ENCODE results near the gene GNGT1. TPM values are rescaled to one million over a fixed set of nuclear protein-coding genes. Genes with fewer than 3 reads are reported as not detected.
A peak's percentile ranks its signal among the peaks of the same experiment; 100 is the strongest.

The GNGT1 gene
- not detected in 2 replicates for total RNA-seq (2014; rRNA removed; shearing (Covaris generic); ENCODE audit: low replicate concordance)

- no peak for DNase-seq (ENCODE audit: low read depth)
- in situ Hi-C loops (cut with HindIII; ENCODE audit: low pct_unique_long_range_greater_than_20kb, low sequenced_read_pairs) = no loop called here
These were observed at the start of gene GNGT1 for GRCh38 chr7:93906267-93906666. Gene GNGT1, plus strand, starts transcription at chr7:93906567. Its CDS starts 180 bp downstream, at chr7:93906747.

GRCh38 chr7:93858857-93859256, 47.5 kb upstream of the GNGT1 start:
- in situ Hi-C loops (cut with HindIII; ENCODE audit: low pct_unique_long_range_greater_than_20kb, low sequenced_read_pairs) = no loop called here

GRCh38 chr7:93860261-93860660, 46.1 kb upstream of the GNGT1 start:
- no peak for DNase-seq (ENCODE audit: low read depth)
- in situ Hi-C loops (cut with HindIII; ENCODE audit: low pct_unique_long_range_greater_than_20kb, low sequenced_read_pairs) = no loop called here

More at GRCh38 chr7:93858857-93859256, 47.5 kb upstream of the GNGT1 start:
- no peak for DNase-seq (ENCODE audit: low read depth)

- in situ Hi-C loops (cut with HindIII; ENCODE audit: low pct_unique_long_range_greater_than_20kb, low sequenced_read_pairs) = no loop called here
- DNase-seq (ENCODE audit: low read depth) = no peak
These were observed 44.9 kb upstream of the GNGT1 start for GRCh38 chr7:93861325-93861949.

- no peak for DNase-seq (ENCODE audit: low read depth)
- in situ Hi-C loops (cut with HindIII; ENCODE audit: low pct_unique_long_range_greater_than_20kb, low sequenced_read_pairs) = no loop called here
These were observed 43.7 kb upstream of the GNGT1 start for GRCh38 chr7:93862651-93863050.

- DNase-seq (ENCODE audit: low read depth) = no peak
- in situ Hi-C loops (cut with HindIII; ENCODE audit: low pct_unique_long_range_greater_than_20kb, low sequenced_read_pairs) = no loop called here
These were observed 39.5 kb upstream of the GNGT1 start for GRCh38 chr7:93866886-93867285.

- no peak for DNase-seq (ENCODE audit: low read depth)
- in situ Hi-C loops (cut with HindIII; ENCODE audit: low pct_unique_long_range_greater_than_20kb, low sequenced_read_pairs) = no loop called here
These were observed 32.3 kb upstream of the GNGT1 start for GRCh38 chr7:93873998-93874574.

GRCh38 chr7:93877742-93878141, 28.6 kb upstream of the GNGT1 start:
- in situ Hi-C loops (cut with HindIII; ENCODE audit: low pct_unique_long_range_greater_than_20kb, low sequenced_read_pairs) = no loop called here
- DNase-seq (ENCODE audit: low read depth) = no peak

- in situ Hi-C loops (cut with HindIII; ENCODE audit: low pct_unique_long_range_greater_than_20kb, low sequenced_read_pairs) = no loop called here
These were observed 27.0 kb upstream of the GNGT1 start for GRCh38 chr7:93879356-93879755.

GRCh38 chr7:93882468-93882867, 23.9 kb upstream of the GNGT1 start:
- no peak for DNase-seq (ENCODE audit: low read depth)
- in situ Hi-C loops (cut with HindIII; ENCODE audit: low pct_unique_long_range_greater_than_20kb, low sequenced_read_pairs) = no loop called here

More at GRCh38 chr7:93879356-93879755, 27.0 kb upstream of the GNGT1 start:
- DNase-seq (ENCODE audit: low read depth) = no peak

GRCh38 chr7:93883078-93883916, 23.1 kb upstream of the GNGT1 start:
- DNase-seq (ENCODE audit: low read depth) = no peak
- in situ Hi-C loops (cut with HindIII; ENCODE audit: low pct_unique_long_range_greater_than_20kb, low sequenced_read_pairs) = no loop called here

- in situ Hi-C loops (cut with HindIII; ENCODE audit: low pct_unique_long_range_greater_than_20kb, low sequenced_read_pairs) = no loop called here
- no peak for DNase-seq (ENCODE audit: low read depth)
These were observed 22.4 kb upstream of the GNGT1 start for GRCh38 chr7:93883917-93884345.

- DNase-seq (ENCODE audit: low read depth) = no peak
These were observed 21.8 kb upstream of the GNGT1 start for GRCh38 chr7:93884541-93884940.

GRCh38 chr7:93889261-93889660, 17.1 kb upstream of the GNGT1 start:
- DNase-seq (ENCODE audit: low read depth) = peak; percentile 28
- in situ Hi-C loops (cut with HindIII; ENCODE audit: low pct_unique_long_range_greater_than_20kb, low sequenced_read_pairs) = no loop called here

More at GRCh38 chr7:93884541-93884940, 21.8 kb upstream of the GNGT1 start:
- in situ Hi-C loops (cut with HindIII; ENCODE audit: low pct_unique_long_range_greater_than_20kb, low sequenced_read_pairs) = no loop called here

GRCh38 chr7:93890041-93890463, 16.3 kb upstream of the GNGT1 start:
- peak; percentile 69 for DNase-seq (ENCODE audit: low read depth)
- in situ Hi-C loops (cut with HindIII; ENCODE audit: low pct_unique_long_range_greater_than_20kb, low sequenced_read_pairs) = no loop called here

- peak; percentile 97 for DNase-seq (ENCODE audit: low read depth)
- in situ Hi-C loops (cut with HindIII; ENCODE audit: low pct_unique_long_range_greater_than_20kb, low sequenced_read_pairs) = no loop called here
These were observed 15.8 kb upstream of the GNGT1 start, which contains the start of gene TFPI2 for GRCh38 chr7:93890464-93891068. Gene TFPI2, minus strand, starts transcription at chr7:93890753. Its CDS starts 75 bp downstream, at chr7:93890678.

- in situ Hi-C loops (cut with HindIII; ENCODE audit: low pct_unique_long_range_greater_than_20kb, low sequenced_read_pairs) = no loop called here
- DNase-seq (ENCODE audit: low read depth) = no peak
These were observed 11.9 kb upstream of the GNGT1 start for GRCh38 chr7:93894426-93894825.

- in situ Hi-C loops (cut with HindIII; ENCODE audit: low pct_unique_long_range_greater_than_20kb, low sequenced_read_pairs) = no loop called here
- DNase-seq (ENCODE audit: low read depth) = no peak
These were observed 11.3 kb upstream of the GNGT1 start for GRCh38 chr7:93894966-93895640.

All from Caki2 (cell line).